Activated CD8-positive, alpha-beta memory T cell treated with anti-CD3 and anti-CD28 coated beads, Interleukin-2, amount 50 U/mL, for 24 hours (primary cell): Measurements from ENCODE around the gene THRAP3.
"Not testable (repeated sequence)": the region's sequence is repeated elsewhere in the genome, so short reads cannot be mapped to it uniquely, and the experiment has no call there.

ENCODE experiments used
- DNase-seq: peaks from one replicate; pipeline ENCODE4 v3.0.0-alpha.2; 2020; ENCODE audit errors: extremely low read depth

Gene THRAP3

GRCh38 chr1:36204347-36204909 is 19.8 kb upstream of the THRAP3 start:
- no peak for DNase-seq

DNA sequence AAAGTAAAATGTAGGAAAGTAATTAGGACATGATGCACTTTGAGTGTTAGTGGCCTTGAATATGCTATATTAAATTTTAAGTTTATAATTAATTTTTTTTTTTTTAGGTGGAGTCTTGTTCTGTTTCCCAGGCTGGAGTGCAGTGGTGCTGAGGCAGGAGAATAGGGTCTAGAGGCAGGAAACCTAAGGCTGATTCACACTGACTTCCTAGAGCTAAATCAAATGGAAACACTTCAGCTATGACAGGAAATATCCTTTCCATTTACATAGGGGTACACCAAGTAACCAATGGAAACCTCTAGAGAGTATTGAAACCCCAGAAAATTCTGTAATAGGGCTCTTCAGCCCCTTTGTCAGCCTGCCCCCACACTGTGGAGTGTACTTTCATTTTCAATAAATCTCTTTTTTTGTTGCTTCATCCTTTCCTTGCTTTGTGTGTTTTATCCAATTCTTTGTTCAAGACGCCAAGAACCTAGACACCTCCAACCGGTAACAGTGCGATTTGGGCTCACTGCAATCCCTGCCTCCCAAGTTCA is 17.9 kb upstream of the THRAP3 start:
- no peak for DNase-seq

- no peak for DNase-seq
Measured at GRCh38 chr1:36207339-36207738, 16.9 kb upstream of the THRAP3 start.

DNA sequence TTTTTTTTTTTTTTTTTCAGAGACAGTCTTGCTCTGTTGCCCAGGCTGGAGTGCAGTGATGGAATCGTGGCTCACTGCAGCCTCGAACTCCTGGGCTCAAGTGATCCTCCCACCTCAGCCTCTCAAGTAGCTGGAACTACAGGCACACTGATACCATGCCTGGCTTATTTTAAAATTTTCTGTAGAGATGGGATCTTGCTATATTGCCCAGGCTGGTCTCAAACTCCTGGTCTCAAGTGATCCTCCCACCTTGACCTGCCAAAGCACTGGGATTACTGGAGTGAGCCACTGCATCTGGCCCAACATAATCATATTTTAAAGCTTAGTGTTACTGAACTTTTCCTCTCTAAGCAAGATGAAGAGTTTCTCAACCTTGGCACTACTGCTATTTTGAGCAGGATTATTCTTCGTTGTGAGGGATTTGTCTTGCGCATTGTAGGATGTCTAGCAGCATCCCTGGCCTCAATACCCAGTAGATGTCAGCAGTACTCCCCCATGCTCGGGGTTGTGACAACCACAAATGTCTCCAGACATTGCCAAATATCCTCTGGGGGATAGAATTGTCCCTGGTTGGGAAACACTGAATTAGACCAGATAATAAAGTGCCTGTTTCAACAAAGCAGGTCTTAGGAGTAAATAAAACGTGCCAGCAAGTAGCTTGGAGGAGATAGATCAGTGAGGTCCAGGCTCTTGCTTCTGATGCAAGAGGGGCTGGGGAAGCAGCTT is 15.1 kb upstream of the THRAP3 start:
- no peak for DNase-seq

DNA sequence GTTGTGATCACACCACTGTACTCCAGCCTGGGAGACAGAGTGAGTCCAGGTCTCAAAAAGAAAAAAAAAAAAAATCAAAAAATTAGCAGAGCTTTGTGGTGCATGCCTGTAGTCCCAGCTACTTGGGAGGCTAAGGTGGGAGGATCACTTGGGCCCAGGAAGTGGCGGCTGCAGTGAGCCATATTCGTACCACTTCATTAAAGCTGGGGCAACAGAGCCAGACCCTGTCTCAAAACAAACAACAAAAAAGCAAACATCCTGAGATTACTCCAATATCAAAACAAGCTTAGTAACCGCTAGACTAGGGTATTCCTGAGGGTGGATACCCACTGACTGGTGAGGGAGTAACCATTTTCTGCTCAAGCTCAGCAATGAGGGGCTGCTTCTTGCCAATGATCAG is 12.9 kb upstream of the THRAP3 start:
- DNase-seq: no peak

- DNase-seq: no peak
Measured at GRCh38 chr1:36211841-36212240, 12.4 kb upstream of the THRAP3 start.

DNA sequence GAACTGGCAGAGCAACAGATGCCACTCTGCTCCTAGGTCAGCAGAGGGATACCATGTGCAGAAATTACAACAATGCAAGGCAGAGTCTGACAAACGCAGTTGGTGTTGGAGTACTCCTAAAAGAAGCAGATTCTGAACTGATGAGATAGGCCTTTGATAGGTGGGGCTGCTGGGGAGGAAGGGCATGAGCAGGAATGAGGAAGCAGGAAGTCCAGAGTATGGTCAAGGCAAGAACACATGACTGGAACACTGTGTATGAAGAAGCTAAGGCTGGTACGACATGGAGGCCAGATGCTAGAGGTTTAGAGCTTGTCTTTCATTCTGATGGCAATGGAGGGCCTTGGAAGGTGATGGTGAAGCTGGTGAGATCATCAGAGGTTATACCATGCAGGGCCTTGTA is 11.5 kb upstream of the THRAP3 start:
- no peak for DNase-seq

DNA sequence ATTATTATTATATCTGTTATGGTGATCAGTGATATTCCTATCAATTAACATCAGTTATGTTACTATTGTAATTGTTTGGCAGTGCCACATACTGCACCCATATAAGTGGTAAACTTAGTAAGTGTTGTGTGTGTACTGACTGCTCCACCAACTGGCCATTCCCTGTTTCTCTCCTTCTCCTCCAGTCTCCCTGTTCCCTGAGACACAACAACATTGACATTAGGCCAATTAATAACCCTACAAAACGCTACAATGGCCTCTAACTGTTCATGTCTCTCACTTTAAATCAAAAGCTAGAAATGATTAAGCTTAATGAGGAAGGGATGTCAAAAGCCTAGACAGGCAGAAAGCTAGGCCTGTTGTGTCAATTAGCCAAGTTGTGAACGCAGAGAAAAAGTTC is 6.6 kb upstream of the THRAP3 start:
- DNase-seq: no peak

- not testable (repeated sequence) for DNase-seq
Measured at GRCh38 chr1:36221901-36222300, 2.3 kb upstream of the THRAP3 start.

- DNase-seq: no peak
Measured at GRCh38 chr1:36222481-36223380, 1.5 kb upstream of the THRAP3 start.

DNA sequence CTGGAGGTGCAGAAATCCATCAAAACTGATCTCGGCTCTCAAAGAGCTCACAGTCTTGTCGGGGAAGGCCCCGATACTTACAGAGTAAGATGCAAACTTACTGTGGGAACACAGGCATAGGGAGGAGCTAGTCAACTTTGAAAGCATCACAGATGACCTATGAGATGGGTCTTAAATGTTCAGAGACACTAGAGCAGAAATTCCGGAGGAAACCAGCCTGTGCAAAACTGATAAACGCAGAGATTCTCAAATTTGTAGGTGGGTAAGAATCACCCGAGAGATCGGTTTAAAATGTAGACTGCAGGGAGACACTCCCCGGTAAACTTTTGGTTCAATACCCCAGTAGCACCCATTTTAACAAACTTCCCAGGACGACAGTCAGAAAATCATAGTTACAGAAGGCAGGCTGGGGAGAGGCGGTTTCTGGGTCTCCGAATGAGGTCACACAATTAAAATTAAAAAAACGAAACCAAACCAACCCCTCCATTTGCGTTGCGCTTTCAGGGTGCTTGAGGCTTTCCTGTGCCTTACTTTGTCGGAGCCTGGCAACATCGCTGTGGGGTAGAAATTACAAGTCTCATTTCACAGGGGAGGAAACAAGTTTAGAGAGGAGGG is 755 bp upstream of the THRAP3 start:
- peak; percentile 8 for DNase-seq

DNA sequence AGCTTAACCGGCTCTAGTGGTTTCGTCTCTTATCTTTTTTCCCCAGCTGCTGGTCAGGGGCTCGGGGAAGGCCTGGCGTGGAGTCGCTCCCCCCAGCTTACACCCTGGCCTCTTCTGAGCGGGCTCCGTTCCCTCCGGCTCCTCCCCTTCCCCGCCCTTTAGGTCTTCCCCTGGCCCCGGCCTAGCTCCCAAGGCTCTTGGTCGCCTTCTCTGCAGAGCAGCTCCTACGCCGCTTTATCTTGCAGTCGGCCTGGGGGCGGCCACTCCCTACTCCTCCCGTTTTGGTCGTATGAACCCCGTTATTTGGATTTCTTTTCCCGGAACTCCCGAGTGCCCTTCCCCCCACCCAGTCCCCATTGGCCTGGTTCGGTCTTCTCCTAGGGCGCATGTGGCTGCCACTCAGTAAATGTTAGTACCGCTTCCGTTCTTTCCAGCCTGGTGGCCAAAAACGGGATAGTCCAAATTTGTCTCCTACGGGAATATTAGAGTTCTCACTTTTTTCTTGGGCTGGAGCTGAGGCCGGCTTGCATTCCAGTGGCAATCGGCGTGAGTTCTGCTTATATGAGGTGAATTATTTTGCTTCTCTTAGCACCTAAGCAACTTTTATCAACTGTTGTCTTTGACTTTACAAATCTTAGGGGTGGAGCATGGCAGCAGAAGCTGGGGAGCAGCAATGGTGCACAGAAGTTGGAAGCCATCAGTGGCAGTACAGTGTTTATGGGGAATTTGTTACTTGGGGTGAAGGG is 467 bp downstream of the THRAP3 start:
- no peak for DNase-seq

GRCh38 chr1:36225283-36225899 is 1.1 kb downstream of the THRAP3 start:
- no peak for DNase-seq

DNA sequence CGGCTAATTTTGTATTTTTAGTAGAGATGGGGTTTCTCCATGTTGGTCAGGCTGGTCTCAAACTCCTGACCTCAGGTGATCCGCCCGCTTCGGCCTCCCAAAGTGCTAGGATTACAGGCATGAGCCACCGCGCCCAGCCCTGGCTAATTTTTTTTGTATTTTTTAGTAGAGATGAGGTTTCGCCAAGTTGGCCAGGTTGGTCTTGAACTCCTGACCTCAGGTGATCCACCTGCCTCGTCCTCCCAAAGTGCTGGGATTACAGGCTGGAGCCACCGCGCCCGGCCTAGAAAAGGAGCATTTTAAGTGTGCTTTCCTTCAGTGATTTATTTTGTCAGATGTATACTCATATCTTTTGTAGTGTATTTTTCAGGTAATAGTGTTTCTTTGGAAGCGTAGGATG is 6.0 kb downstream of the THRAP3 start:
- not testable (repeated sequence) for DNase-seq

GRCh38 chr1:36231191-36231590 is 6.9 kb downstream of the THRAP3 start:
- DNase-seq: no peak

- no peak for DNase-seq
Measured at GRCh38 chr1:36232212-36233095, 8.2 kb downstream of the THRAP3 start.

DNA sequence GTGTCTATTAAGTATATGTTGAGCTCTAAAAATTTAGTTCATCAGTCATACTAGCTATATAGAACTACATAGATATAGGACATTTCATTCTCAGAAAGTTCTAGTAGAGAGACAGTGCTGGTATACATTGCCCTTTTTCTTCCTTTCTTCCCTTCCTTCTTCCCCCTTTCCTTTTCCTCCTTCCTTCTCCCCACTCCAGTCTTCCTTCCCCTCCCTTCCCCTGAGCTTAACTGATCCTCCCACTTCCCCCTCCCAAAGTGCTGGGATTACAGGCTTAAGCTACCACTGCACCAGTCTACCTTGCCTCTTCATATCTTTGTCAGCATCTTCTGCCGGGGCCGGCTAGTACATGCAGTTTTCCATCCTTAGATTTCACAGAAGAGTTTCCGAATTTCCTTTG is 12.1 kb downstream of the THRAP3 start:
- DNase-seq: no peak

DNA sequence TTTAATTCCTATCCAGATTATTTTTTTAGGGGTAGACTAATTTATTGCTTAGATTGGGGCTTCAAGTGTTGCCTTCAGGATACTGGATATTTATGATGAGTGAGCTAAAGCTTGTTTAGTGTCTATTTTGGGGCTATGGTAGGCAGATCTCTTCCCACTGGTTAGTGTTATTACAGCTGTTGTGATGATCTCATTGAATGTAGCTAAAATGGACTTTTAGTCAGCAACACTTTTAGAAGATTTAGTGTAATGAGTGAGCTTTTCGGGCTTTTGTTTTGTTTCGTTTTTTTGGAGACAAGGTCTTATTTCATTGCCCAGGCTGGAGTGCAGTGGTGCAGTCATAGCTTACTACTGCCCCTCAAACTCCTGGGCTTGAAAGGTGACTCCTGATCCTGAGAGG is 14.2 kb downstream of the THRAP3 start:
- no peak for DNase-seq

DNA sequence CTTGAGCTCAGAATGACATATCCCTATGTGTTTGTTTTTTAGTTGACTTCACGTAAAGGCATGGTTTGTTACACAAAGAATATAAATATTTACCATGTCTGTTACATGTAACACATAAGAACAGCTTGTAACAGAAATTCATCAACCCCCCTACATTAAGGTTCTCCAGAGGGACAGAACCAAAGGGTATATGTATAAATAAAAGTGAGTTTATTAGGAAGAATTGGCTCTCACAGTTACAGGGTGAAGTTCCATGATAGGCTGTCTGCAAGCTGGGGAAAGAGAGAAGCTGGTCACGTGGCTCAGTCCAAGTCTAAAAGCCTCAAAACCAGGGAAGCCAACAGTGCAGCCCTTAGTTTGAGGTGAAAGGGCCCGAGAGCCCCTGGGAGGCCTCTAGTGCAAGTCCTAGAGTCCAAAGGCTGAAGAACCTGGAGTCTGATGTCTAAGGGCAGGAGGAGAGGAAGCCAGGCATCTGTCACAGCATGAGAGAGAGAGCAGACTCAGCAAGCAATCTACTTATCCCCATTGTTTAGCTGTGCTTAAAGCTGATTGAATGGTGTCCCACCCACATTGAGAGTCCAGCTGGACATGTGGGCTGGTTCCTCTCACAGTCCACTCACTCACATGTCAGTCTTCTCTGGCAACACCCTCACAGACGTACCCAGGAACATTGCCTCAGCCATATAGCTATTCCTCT is 15.8 kb downstream of the THRAP3 start:
- no peak for DNase-seq
